ENCODE data around the gene LAMP2.

The LAMP2 gene

DNA sequence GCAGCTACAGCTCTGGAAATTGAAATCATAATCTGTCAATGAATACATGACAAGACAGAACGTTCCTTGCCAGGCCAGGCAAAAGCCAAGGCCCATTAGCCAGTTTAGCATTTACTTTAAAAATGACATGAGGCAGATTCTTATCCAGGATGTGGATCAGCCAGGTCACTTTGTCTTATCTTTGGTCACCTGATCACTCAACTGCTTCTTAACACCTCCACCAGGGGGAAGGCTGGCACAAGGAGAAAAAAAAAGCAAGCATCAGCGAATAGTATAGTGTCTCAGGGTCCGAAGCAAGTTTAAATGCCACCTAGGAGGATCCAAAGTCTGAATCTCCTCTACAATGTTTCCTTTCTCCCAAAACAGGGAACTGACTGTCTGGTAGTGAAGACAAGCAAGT lies 88.4 kb downstream of the LAMP2 start:
- H3K4me3 ChIP-seq (ENCODE audit: low read depth, low read length), result no peak overlapping the region
- TF ChIP-seq CTCF (IDR thresholded peaks at IDR 0.05; ENCODE audit: low read depth, low read length), result no peak

- no peak for TF ChIP-seq CTCF (IDR thresholded peaks at IDR 0.05; ENCODE audit: low read depth, low read length)
- H3K4me3 ChIP-seq (ENCODE audit: low read depth, low read length), result no peak overlapping the region
These were observed 89.0 kb downstream of the LAMP2 start for GRCh38 chrX:120379937-120380681.

- TF ChIP-seq CTCF (IDR thresholded peaks at IDR 0.05; ENCODE audit: low read depth, low read length), result no peak
- no peak overlapping the region for H3K4me3 ChIP-seq (ENCODE audit: low read depth, low read length)
These were observed 90.5 kb downstream of the LAMP2 start for GRCh38 chrX:120378570-120378969.
